Heart right ventricle (tissue), 16 donors: ENCODE results near the gene COL25A1. TPM values are rescaled to one million over a fixed set of nuclear protein-coding genes. Genes with fewer than 3 reads are reported as not detected.

Experiments
- ATAC-seq, 8 donors: fragments of 200-7000 bp; cut with Tn5 transposase; one replicate each; pipeline ENCODE4 v1.9.1; 2020; ENCODE audit warnings: mild to moderate bottlenecking in 8 of 8, moderate library complexity in 8 of 8, moderate number of reproducible peaks in 1 of 8
- DNase-seq, 2 donors: peaks; one replicate each; pipeline ENCODE4 v3.0.0-alpha.2; 2020
- H3K27ac ChIP-seq, 10 donors: fragments of 200-600 bp; sonication (generic) in 2 of 10; one replicate each; pipeline versions ENCODE4 v1.5.0 to v1.8.0; 2020 to 2022; ENCODE audit warnings: mild to moderate bottlenecking in 3 of 10
- H3K27me3 ChIP-seq, 7 donors: fragments of 200-600 bp; one replicate each; pipeline ENCODE4 v1.8.0; 2021 to 2022; ENCODE audit warnings: mild to moderate bottlenecking in 2 of 7
- H3K36me3 ChIP-seq, 9 donors: fragments of 200-600 bp; sonication (generic) in 1 of 9; one replicate each; pipeline versions ENCODE4 v1.5.0 to v1.8.0; 2020 to 2022; ENCODE audit warnings: mild to moderate bottlenecking in 2 of 9
- H3K4me1 ChIP-seq, 9 donors: fragments of 200-600 bp; sonication (generic) in 1 of 9; one replicate each; pipeline versions ENCODE4 v1.5.0 to v1.8.0; 2020 to 2022; ENCODE audit warnings: mild to moderate bottlenecking in 4 of 9
- H3K4me3 ChIP-seq, 10 donors: fragments of 200-600 bp; sonication (generic) in 2 of 10; one replicate each; pipeline versions ENCODE4 v1.5.0 to v1.8.0; 2020 to 2022; ENCODE audit warnings: mild to moderate bottlenecking in 7 of 10, moderate library complexity in 2 of 10
- H3K9me3 ChIP-seq, 11 donors: fragments of 200-600 bp in 10 of 11; sonication (generic) in 2 of 11; one replicate each; pipeline versions ENCODE4 v1.5.0 to v1.8.0; 2013 to 2022; ENCODE audit warnings: mild to moderate bottlenecking in 2 of 11, control low read depth in 1 of 11, moderate library complexity in 1 of 11
- CTCF ChIP-seq, 9 donors: fragments of 200-600 bp; sonication (generic) in 2 of 9; IDR thresholded peaks; one replicate each; pipeline versions ENCODE4 v1.5.0 to v1.8.0; 2021 to 2022; ENCODE audit warnings: antibody characterized with exemption in 9 of 9, mild to moderate bottlenecking in 5 of 9, moderate library complexity in 1 of 9
- WGBS, 2 donors: extraction: QIAGEN DNeasy Blood & Tissue Kit; methylation state at CpG; one replicate each; pipeline ENCODE4 v1.1.7; 2013; ENCODE audit warnings: inconsistent platforms in 1 of 2; 5-methylcytosine and 5-hydroxymethylcytosine counted together
- intact Hi-C, 10 donors: fragments of 100-400 bp; cut with DNase I; formaldehyde crosslinking; loops; one replicate each; pipeline versions ENCODE4 v1.11.1 to v1.14.2; 2022
- polyA plus RNA-seq, 2 donors: library from polyadenylated mRNA; stranded (reverse); fragments of 200-250 nt; gene quantifications; one replicate each; pipeline ENCODE4 v1.2.3, GENCODE V29; 2013
- total RNA-seq, 10 donors: library from RNA; stranded (reverse); fragmentation: NEBNext Ultra II Directional in 3 of 10; extraction: Animal tissue kit (Norgen Biotek cat#: 25700) in 3 of 10; gene quantifications; one replicate each; pipeline versions ENCODE4 v1.2.1 to v1.2.4, GENCODE V29; 2021 to 2023
- donor health status: Arrhythmogenic right ventricular cardiomyopathy.
- donor health status: ischemic (EF 13 %, LVEDD 7.1; RV severe dilation, severe dysfunction).
- donor health status: healthy with polysubstance abuse.
- donor health status: DM: no; HTN: yes; CAD: no.
- donor health status: DM: no; HTN: no; CAD: no.
- donor health status: ischemic (EF 25% LVEDD 6.9; RV normal size, moderate dysfunction).
- donor health status: ischemic (EF 25% LVEDD 5.7; RV mildly dilated, moderate dysfunction).
- donor health status: healthy.
- donor health status: DM: yes; HTN: yes; CAD: no.
- donor health status: Ischemic cardiomyopathy.
- donor health status: ischemic (EF 35%, LVEDD 5.7; RV mildly dilated, moderate dysfunction).
- donor health status: nonischemic (EF 11% LVEDD 7.7; RV severe dilation, severe dysfunction).
- donor health status: DM: yes; HTN: yes; CAD: no.
- donor health status: PGD.
- donor health status: ischemic (EF 29% LVEDD 5.4; RV normal size, mild dysfunction).
- donor health status: nonischemic (EF 23%, LVEDD 6.1; RV moderate dilation, normal function).

The COL25A1 gene
- total and polyA plus RNA-seq, 12 donors: 0.07 to 1.2 (median 0.41) TPM

GRCh38 chr4:108772402-108772801, 530.1 kb downstream of the COL25A1 start:
- Histone ChIP-seq H3K27me3 (no peaks in the 10 kb centered on the region), H3K4me1 (peaks cover 0 to 10% (median 0%) of the 10 kb centered on the region in 9 donors), H3K36me3 (no peaks in the 10 kb centered on the region), H3K4me3 (no peak overlapping the region), H3K27ac (no peak overlapping the region), H3K9me3 (no peaks in the 10 kb centered on the region)
- DNase-seq (peak; percentile 7 to 29), ATAC-seq (peak in 2 of 8 donors; percentile 64 to 66)
- WGBS, 2 donors: 68 to 69% methylated on average over 7 of the region's 7 CpGs
- intact Hi-C loops: no loop called here
- TF ChIP-seq CTCF (IDR thresholded peaks at IDR 0.05): no peak

GRCh38 chr4:108766058-108766457, 536.4 kb downstream of the COL25A1 start:
- ATAC-seq (no peak), DNase-seq (no peak)
- no peak for TF ChIP-seq CTCF (IDR thresholded peaks at IDR 0.05)
- Histone ChIP-seq H3K4me1 (peaks cover 0 to 18% (median 11%) of the 10 kb centered on the region in 9 donors), H3K9me3 (peaks cover 0 to 9% (median 0%) of the 10 kb centered on the region in 11 donors), H3K4me3 (no peak overlapping the region), H3K36me3 (no peaks in the 10 kb centered on the region), H3K27ac (no peak overlapping the region), H3K27me3 (peaks cover 0 to 40% (median 13%) of the 10 kb centered on the region in 7 donors)
- 91 to 95% methylated on average over 3 of the region's 3 CpGs for WGBS, 2 donors
- intact Hi-C loops: no loop called here

- H3K4me1 ChIP-seq: peaks cover 0 to 18% (median 11%) of the 10 kb centered on the region in 9 donors
- peaks cover 0 to 9% (median 0%) of the 10 kb centered on the region in 11 donors for H3K9me3 ChIP-seq
- H3K36me3 ChIP-seq: no peaks in the 10 kb centered on the region
- H3K27me3 ChIP-seq: peaks cover 0 to 55% (median 13%) of the 10 kb centered on the region in 7 donors
- DNase-seq (no peak), ATAC-seq (peak in 1 of 8 donors; percentile 38)
- intact Hi-C loops: no loop called here
- H3K4me3 ChIP-seq: no peak overlapping the region
- TF ChIP-seq CTCF (IDR thresholded peaks at IDR 0.05): no peak
- 92 to 96% methylated on average over 4 of the region's 4 CpGs for WGBS, 2 donors
- no peak overlapping the region for H3K27ac ChIP-seq
Observed at GRCh38 chr4:108763986-108764385, 538.5 kb downstream of the COL25A1 start.

- DNase-seq (no peak), ATAC-seq (peak in 6 of 8 donors; percentile 16 to 60 (median 39))
- H3K4me1 ChIP-seq: peaks cover 0 to 18% (median 11%) of the 10 kb centered on the region in 9 donors
- intact Hi-C loops: no loop called here
- TF ChIP-seq CTCF (IDR thresholded peaks at IDR 0.05): no peak
- H3K9me3 ChIP-seq: peaks cover 0 to 9% (median 0%) of the 10 kb centered on the region in 11 donors
- H3K27ac ChIP-seq: peak overlapping the region in 2 of 10 donors; percentile 31 to 65
- no peaks in the 10 kb centered on the region for H3K36me3 ChIP-seq
- WGBS, 2 donors: 13 to 17% methylated on average over 11 of the region's 11 CpGs
- peak overlapping the region; percentile 39 to 65 (median 60) for H3K4me3 ChIP-seq
- peaks cover 0 to 56% (median 13%) of the 10 kb centered on the region in 7 donors for H3K27me3 ChIP-seq
Observed at GRCh38 chr4:108763226-108763593, 539.2 kb downstream of the COL25A1 start.
